HCT116 (cell line): ENCODE results near the gene UBR3.

ENCODE experiments used
- ATF3 ChIP-seq: IDR thresholded peaks from 2 replicates; pipeline ENCODE4 v1.6.1; 2012
- CBX3 ChIP-seq: IDR thresholded peaks from 2 replicates; pipeline ENCODE4 v1.6.1; 2012; ENCODE audit warnings: low read depth
- CEBPB ChIP-seq: IDR thresholded peaks from 2 replicates; pipeline ENCODE4 v1.6.1; 2012; ENCODE audit warnings: low read depth
- CTCF ChIP-seq, 3 experiments: fragments of 200-600 bp in 1 of 3; sonication (generic) in 1 of 3; IDR thresholded peaks in 2 of 3; conservative IDR thresholded peaks in 1 of 3; 2 replicates each; pipeline ENCODE4 v1.5.1; 2012 to 2017; ENCODE audit warnings: low read depth in 2 of 3, low read length in 2 of 3, antibody characterized with exemption in 1 of 3, borderline replicate concordance in 1 of 3, control low read depth in 1 of 3, mild to moderate bottlenecking in 1 of 3, mixed read lengths in 1 of 3, mixed run types in 1 of 3, moderate library complexity in 1 of 3; ENCODE audit not compliant: insufficient read depth in 1 of 3
- EGR1 ChIP-seq: IDR thresholded peaks from 2 replicates; pipeline ENCODE4 v1.6.1; 2012; ENCODE audit warnings: low read depth
- ELF1 ChIP-seq: IDR thresholded peaks from 2 replicates; pipeline ENCODE4 v1.6.1; 2012; ENCODE audit warnings: low read depth, borderline replicate concordance
- EZH2 ChIP-seq: fragments of 200-600 bp; sonication (generic); IDR thresholded peaks from 2 replicates; pipeline ENCODE4 v1.6.1; 2017; ENCODE audit warnings: antibody characterized with exemption, mixed run types
- JUND ChIP-seq: IDR thresholded peaks from 2 replicates; pipeline ENCODE4 v1.6.1; 2012
- MAX ChIP-seq: IDR thresholded peaks from 2 replicates; pipeline ENCODE4 v1.6.1; 2012
- POLR2A ChIP-seq: IDR thresholded peaks from 2 replicates; pipeline ENCODE4 v1.7.0; 2011; ENCODE audit warnings: borderline replicate concordance; ENCODE audit not compliant: insufficient read depth, insufficient read length; ENCODE audit errors: extremely low read depth
- POLR2AphosphoS5 ChIP-seq: IDR thresholded peaks from 2 replicates; pipeline ENCODE4 v1.6.1; 2011; ENCODE audit warnings: mild to moderate bottlenecking, low read depth, low read length, moderate library complexity
- SIN3A ChIP-seq: IDR thresholded peaks from 2 replicates; pipeline ENCODE4 v1.6.1; 2012; ENCODE audit warnings: low read depth
- SRF ChIP-seq: IDR thresholded peaks from 2 replicates; pipeline ENCODE4 v1.6.1; 2012; ENCODE audit warnings: low read depth
- ZBTB33 ChIP-seq: IDR thresholded peaks from 2 replicates; pipeline ENCODE4 v1.6.1; 2011; ENCODE audit warnings: mild to moderate bottlenecking, low read length, moderate library complexity; ENCODE audit not compliant: insufficient replicate concordance; ENCODE audit errors: extremely low read depth

- TF ChIP-seq POLR2A (no peak), JUND (no peak), SRF (no peak), CTCF (IDR thresholded peaks at IDR 0.05 in 2 of 3, conservative IDR thresholded peaks at IDR 0.05 in 1 of 3; ENCODE audit: borderline replicate concordance in 1 of 3, insufficient read depth in 1 of 3, low read depth in 2 of 3, low read length in 2 of 3) (no peak), CBX3 (no peak), EZH2 (no peak), ATF3 (no peak), CEBPB (no peak), SIN3A (no peak), POLR2AphosphoS5 (no peak), EGR1 (no peak), ZBTB33 (no peak), ELF1 (no peak), MAX (no peak)
Measured at GRCh38 chr2:169781249-169782013, 45.8 kb upstream of the UBR3 start.
